HG03521 (cell line): ENCODE data around the gene METRNL.
A peak's percentile ranks its signal among the peaks of the same experiment; 100 is the strongest.
"Not testable (repeated sequence)": the region's sequence is repeated elsewhere in the genome, so short reads cannot be mapped to it uniquely, and the experiment has no call there.

ENCODE experiments used
- ATAC-seq: cut with Tn5 transposase; IDR thresholded peaks from one replicate; pipeline ENCODE4 v1.9.1; 2021; ENCODE audit warnings: mild to moderate bottlenecking, moderate library complexity; ENCODE audit not compliant: unreplicated experiment

The METRNL gene

GRCh38 chr17:83079352-83079747 lies at the start of gene METRNL:
Gene METRNL (plus strand): TSS chr17:83079609. CDS start chr17:83079816, 207 bp downstream.
- peak; percentile 46 for ATAC-seq

- no peak for ATAC-seq
Measured at GRCh38 chr17:83030432-83030831, 49.0 kb upstream of the METRNL start.

- no peak for ATAC-seq
Measured at GRCh38 chr17:83031321-83031945, 48.0 kb upstream of the METRNL start.

GRCh38 chr17:83031946-83032451 lies 47.4 kb upstream of the METRNL start:
- not testable (repeated sequence) for ATAC-seq

GRCh38 chr17:83032781-83033180 lies 46.6 kb upstream of the METRNL start:
- ATAC-seq: no peak

GRCh38 chr17:83034525-83034924 lies 44.9 kb upstream of the METRNL start:
- no peak for ATAC-seq

GRCh38 chr17:83035722-83036121 lies 43.7 kb upstream of the METRNL start:
- no peak for ATAC-seq

- no peak for ATAC-seq
Measured at GRCh38 chr17:83036193-83036592, 43.2 kb upstream of the METRNL start.

- no peak for ATAC-seq
Measured at GRCh38 chr17:83036666-83037065, 42.7 kb upstream of the METRNL start.

- ATAC-seq: no peak
Measured at GRCh38 chr17:83037084-83037873, 42.1 kb upstream of the METRNL start.

- ATAC-seq: no peak
Measured at GRCh38 chr17:83037874-83038165, 41.6 kb upstream of the METRNL start.

- not testable (repeated sequence) for ATAC-seq
Measured at GRCh38 chr17:83038983-83039382, 40.4 kb upstream of the METRNL start.

GRCh38 chr17:83041305-83041704 lies 38.1 kb upstream of the METRNL start:
- ATAC-seq: no peak

- no peak for ATAC-seq
Measured at GRCh38 chr17:83042522-83043158, 36.8 kb upstream of the METRNL start.

GRCh38 chr17:83044479-83044878 lies 34.9 kb upstream of the METRNL start:
- ATAC-seq: not testable (repeated sequence)

GRCh38 chr17:83046448-83047181 lies 32.8 kb upstream of the METRNL start:
- no peak for ATAC-seq

- no peak for ATAC-seq
Measured at GRCh38 chr17:83047182-83047478, 32.3 kb upstream of the METRNL start.

GRCh38 chr17:83047818-83048475 lies 31.5 kb upstream of the METRNL start:
- not testable (repeated sequence) for ATAC-seq

GRCh38 chr17:83050651-83051395 lies 28.6 kb upstream of the METRNL start:
- ATAC-seq: no peak
